Muscle of back (tissue), 11 donors: ENCODE data around the gene NPHP4. TPM values are rescaled to one million over a fixed set of nuclear protein-coding genes. Genes with fewer than 3 reads are reported as not detected.
A peak's percentile ranks its signal among the peaks of the same experiment; 100 is the strongest.

Experiments used
- DNase-seq, 3 donors: peaks; one replicate each; pipeline versions ENCODE4 v3.0.0 to v3.0.0-alpha.2; 2013
- polyA plus RNA-seq, 10 donors: library from polyadenylated mRNA; unstranded; fragments of 120-200 nt; gene quantifications; one replicate each; pipeline ENCODE4 v1.2.1, GENCODE V29; 2013; ENCODE audit not compliant: insufficient read length in 10 of 10

The NPHP4 gene
- polyA plus RNA-seq, 10 donors: 2.9 to 6.4 (median 3.6) TPM

DNA sequence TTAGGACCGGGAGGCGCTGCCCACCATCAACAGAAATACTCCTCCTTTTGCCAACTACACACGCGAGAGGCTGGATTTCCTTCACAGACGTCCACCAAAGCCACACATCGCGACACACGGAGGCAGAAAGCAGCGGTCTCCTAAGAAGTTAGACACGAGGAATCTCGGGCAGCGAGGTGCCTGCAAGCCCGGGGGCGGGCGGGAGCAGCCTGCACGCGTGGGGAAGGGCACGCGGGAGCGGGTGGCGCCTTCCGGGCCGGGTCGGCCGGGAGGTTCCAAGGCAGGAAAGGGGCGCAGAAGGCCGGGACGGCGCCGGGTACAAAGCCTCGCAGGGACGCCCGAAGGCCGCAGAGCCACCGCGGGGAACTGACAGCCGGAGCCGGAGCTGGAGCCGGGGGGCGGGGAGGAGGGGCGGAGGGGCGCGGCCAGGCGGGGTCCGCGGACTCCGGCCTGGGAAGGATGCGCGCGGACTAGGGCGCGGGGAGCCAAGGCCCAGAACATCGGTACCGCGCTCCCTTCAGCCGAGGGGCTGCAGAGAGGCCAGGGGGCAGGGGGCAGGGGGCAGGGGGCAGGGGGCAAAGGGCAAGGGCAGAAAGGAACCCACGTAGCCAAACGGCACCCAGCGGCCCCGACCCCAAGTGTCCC lies 722 bp downstream of the NPHP4 start:
- DNase-seq: peak in 2 of 3 donors; percentile 44 to 67

DNA sequence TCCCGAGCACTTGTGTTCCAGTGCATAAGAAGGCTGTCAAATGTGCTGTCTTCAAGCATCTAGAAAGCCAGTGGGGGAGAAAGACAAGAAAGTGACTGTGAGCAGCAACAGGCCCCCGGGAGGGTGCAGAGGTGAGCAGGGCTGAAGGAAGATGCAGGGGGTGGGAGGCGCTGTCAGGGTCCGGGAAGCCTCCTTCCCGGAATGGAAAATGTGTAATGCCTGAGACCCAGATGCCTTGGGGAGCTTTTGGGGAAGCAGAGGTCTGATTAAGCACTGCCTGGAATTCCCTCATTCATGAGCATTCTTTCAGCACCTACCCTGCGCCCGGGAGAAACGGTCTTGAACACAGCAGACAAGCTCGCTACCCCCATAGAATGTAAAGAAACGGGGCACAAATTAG lies 1.3 kb downstream of the NPHP4 start:
- DNase-seq: no peak

GRCh38 chr1:5989731-5990271 lies 2.4 kb downstream of the NPHP4 start:
- DNase-seq: no peak

DNA sequence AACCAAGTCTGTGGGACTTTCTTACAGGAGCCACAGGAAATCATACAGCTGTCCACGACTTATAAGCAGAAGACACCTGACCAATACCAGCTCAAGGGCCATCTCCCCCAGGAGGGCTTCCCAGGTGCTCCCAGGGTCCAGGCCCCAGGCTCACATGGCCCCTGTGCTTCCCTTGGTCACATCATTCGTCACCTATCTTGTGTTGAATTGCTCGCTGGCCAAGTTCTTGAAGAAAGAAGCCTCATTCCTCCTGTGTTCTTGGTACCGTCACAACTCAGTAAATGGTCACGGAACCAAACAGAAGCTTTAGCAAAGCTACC lies 3.0 kb downstream of the NPHP4 start:
- no peak for DNase-seq

GRCh38 chr1:5988596-5989285 lies 3.5 kb downstream of the NPHP4 start:
- no peak for DNase-seq

- no peak for DNase-seq
These were observed 6.2 kb downstream of the NPHP4 start for GRCh38 chr1:5986018-5986417.

GRCh38 chr1:5985250-5985649 lies 7.0 kb downstream of the NPHP4 start:
- DNase-seq: no peak

- peak in 1 of 3 donors; percentile 67 for DNase-seq
These were observed 8.7 kb downstream of the NPHP4 start for GRCh38 chr1:5983361-5984103.

DNA sequence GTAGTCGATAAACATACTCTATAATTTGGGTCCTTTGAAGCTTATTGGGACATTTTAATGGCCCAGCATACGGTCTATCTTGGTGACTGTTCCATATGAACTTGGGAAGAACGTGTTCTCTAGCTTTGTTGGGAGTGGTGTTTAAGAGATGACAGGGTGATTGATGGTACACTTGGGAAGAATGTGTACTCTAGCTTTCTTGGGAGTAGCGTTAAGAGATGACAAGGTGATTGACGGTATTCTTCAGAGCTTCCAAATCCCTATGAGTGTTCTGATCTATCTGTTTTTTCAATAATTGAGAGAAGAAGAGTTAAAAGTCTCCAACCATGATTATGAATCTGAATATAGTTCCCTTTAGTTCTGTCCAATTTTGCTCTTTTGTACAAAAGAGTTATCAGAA lies 9.4 kb downstream of the NPHP4 start:
- DNase-seq: no peak

- DNase-seq: no peak
These were observed 9.9 kb downstream of the NPHP4 start for GRCh38 chr1:5982276-5982675.

- DNase-seq: no peak
These were observed 11.2 kb downstream of the NPHP4 start for GRCh38 chr1:5981009-5981380.

DNA sequence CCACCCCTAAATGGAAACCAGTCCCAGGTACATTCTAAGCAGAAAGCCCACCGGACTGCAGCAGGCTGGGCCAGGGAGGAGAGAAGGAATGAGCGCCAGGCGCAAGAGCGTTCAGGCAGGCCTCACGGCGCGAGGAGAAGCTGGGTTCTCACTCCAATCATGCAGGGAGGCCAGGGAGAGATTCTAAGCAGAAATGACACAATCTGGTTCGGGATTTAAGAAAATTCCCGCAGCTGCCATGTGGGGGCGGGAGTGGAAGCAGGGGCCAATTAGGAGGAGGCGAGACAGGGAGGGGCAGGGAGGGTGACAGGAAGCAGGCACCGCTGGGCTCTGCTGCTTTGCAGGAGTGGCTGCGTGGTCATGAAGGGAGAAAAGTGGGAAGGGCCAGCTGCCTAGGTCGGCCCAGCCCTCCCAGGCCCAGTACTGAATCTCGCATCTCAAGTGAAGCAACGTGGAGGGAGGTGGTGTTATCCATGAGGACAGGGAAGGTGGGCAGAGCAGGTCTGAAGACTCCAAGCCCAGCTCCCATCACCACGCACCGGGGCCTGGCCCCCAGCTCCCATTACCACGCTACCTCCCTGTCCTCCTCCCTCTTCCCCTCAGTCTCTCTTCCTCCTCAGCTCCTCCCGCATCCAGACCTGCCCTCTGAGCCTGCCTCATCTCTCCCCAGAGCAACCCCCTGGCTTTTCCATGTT lies 11.8 kb downstream of the NPHP4 start:
- DNase-seq: peak in 1 of 3 donors; percentile 61

GRCh38 chr1:5979536-5980313 lies 12.5 kb downstream of the NPHP4 start:
- DNase-seq: no peak

DNA sequence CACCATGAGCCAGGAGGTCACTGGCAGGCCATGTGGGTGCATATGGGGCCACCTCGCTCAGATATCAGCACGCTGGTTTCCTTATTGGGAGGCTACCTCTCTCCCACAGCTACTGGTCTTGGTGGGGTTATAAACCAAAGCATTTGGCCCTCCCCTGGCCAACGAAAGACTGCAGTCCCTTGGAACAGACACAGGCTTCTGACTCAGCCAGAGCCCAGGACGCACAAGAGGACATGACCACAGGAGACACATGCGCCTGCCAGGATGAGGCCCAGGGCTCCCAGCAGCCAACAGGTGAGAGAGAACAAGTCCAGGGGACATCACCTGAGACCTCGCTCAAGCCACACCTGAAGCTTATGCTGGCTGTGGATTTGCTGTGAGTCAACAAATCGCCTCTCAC lies 13.8 kb downstream of the NPHP4 start:
- no peak for DNase-seq

- DNase-seq: no peak
These were observed 14.5 kb downstream of the NPHP4 start for GRCh38 chr1:5977494-5978444.

DNA sequence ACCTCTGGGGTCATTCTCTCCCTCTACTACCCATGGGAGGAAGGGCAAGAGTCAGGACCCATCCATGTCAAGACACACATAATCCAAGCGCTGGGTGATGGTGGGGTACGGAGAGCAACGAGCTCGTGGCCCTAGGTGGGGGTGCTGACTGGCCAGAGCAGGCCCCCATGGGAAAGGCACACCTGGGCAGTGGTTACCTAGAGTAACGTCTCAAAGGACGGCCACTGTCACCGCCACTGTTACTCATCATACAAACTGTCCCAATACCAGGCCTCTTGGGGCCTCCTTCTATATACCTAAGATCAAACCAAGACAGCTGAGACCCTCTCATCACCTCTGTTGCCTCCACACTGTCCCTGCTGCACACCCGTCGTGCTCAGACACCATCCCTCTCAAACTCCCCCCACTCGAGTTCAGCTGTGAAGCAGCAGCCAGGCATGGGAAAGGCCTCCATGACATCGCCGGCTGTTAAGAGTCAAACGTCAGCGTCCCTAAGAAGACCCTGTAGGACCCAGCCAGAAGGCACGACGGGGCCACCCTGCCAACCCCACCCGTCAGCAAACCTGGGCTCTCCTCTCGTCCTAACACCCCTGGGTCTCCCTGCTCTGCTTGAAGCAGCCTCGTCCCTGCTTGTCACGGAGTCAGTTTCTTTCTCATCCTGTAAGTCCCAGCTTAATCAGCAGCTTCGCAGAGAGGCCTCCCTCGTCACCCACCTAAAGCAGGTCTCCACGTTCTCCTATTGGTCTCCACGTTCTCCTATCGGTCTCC lies 15.3 kb downstream of the NPHP4 start:
- DNase-seq: no peak

DNA sequence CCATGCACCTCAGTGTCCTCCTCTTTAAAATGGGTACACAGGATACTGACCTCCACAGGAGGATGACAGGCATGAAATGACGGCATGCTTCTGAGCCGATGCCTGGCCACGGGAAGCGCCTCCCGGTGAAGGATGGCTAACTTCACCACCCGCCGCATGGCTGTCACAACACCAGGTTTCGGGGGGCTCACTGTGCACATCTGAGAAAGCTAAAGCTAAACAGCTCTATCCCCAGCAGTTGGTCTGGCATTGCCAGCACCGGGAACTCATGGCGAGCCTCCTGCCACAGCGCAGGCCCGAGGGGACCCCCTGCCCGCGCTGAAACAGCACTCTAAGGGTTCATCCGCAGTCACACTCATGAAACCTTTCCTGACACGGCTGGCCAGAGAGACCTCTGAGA lies 16.0 kb downstream of the NPHP4 start:
- DNase-seq: no peak

DNA sequence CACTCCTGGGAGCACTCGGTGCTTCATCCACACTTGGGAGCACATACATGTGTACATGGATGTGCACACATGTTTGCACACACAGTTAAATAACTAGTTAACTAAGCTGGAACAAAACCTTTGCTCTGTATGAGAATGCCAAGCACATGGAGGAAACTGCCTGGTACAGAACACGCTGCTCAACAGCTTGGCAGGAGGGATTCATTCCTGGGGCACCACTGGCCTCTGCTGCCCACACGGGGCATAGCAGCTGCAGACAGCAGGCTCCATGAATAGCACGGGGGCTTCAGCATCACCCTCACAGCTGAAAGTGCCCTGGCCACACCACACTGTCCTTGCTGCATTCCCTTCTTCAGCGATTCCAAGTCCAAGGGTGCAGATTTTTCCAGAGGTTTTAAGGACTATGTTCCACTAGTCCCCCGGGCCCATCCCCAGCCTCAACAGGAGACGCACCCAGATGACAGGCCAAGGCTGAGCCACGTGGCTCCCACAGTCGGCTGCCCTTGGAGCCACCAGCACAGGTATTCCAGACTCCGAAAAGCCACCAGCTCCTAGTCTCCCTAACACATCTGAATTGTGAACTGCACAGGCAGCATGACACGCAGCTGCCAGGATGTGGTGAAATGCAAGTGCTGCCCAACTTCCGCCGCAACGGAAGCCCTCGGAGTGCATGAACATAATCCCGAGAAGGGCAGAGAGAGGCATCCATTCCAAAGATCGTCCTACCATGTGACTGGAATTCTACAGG lies 16.9 kb downstream of the NPHP4 start:
- DNase-seq: peak in 2 of 3 donors; percentile 49 to 65

DNA sequence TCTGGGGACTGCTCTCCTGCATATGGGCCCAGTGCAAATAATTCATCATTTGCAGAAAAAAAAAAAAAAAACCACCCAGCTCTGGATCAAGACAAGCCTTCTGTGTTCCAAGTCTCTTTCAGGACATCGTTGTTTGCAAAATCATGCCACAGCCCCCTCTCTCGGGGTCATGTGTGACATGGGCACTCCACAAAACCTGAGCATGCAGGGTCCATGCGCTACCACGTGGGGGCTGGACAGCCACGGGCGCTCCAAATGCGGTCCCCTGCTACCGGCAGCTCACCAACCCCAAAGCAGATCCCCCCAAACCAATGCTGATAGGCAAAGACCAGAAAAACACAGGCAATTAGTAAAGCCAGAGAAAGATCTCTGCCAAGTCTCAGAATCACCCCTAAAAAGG lies 17.6 kb downstream of the NPHP4 start:
- no peak for DNase-seq
